Transverse colon (tissue), 4 donors: ENCODE measurements around the gene SCTR. TPM values are rescaled to one million over a fixed set of nuclear protein-coding genes. Genes with fewer than 3 reads are reported as not detected.

Source experiments
- DNase-seq: peaks from one replicate; pipeline ENCODE4 v3.0.0-alpha.2; 2019
- H3K27ac ChIP-seq, 4 donors: fragments of 200-600 bp; sonication (generic); 2 replicates each; pipeline ENCODE4 v1.5.1; 2016 to 2018; ENCODE audit warnings: inconsistent platforms in 4 of 4
- H3K27me3 ChIP-seq: fragments of 200-600 bp; sonication (generic); 2 replicates; pipeline ENCODE4 v1.5.1; 2017; ENCODE audit warnings: inconsistent platforms
- H3K36me3 ChIP-seq, 4 donors: fragments of 200-600 bp; sonication (generic); 2 replicates each; pipeline ENCODE4 v1.5.1; 2017 to 2019; ENCODE audit warnings: inconsistent platforms in 4 of 4
- H3K4me1 ChIP-seq, 4 donors: fragments of 200-600 bp; sonication (generic); 2 replicates each; pipeline ENCODE4 v1.5.1; 2017 to 2020; ENCODE audit warnings: inconsistent platforms in 4 of 4
- H3K4me3 ChIP-seq, 4 donors: fragments of 200-600 bp; sonication (generic); 1 replicate in 1 of 4; 2 replicates in 3 of 4; pipeline versions ENCODE4 v1.5.1 to v1.6.1; 2017 to 2019; ENCODE audit warnings: inconsistent platforms in 4 of 4
- H3K9me3 ChIP-seq, 2 donors: fragments of 200-600 bp; sonication (generic); 2 replicates each; pipeline ENCODE4 v1.5.1; 2017 to 2019; ENCODE audit warnings: inconsistent platforms in 2 of 2
- EP300 ChIP-seq: sonication (generic); formaldehyde crosslinking; IDR thresholded peaks from one replicate; pipeline ENCODE4 v1.6.1; 2017; ENCODE audit warnings: antibody characterized with exemption, low read depth
- POLR2A ChIP-seq: fragments of 450-650 bp; IDR thresholded peaks from one replicate; pipeline ENCODE4 v1.6.1; 2016; ENCODE audit warnings: antibody characterized with exemption, mild to moderate bottlenecking, moderate library complexity
- POLR2AphosphoS5 ChIP-seq, 3 donors: sonication (generic); formaldehyde crosslinking; IDR thresholded peaks; one replicate each; pipeline ENCODE4 v1.6.1; 2016; ENCODE audit warnings: antibody characterized with exemption in 3 of 3
- WGBS, 2 donors: methylation state at CpG; one replicate each; pipeline ENCODE4 v1.1.5; 2018; ENCODE audit warnings: low coverage in 1 of 2; 5-methylcytosine and 5-hydroxymethylcytosine counted together
- in situ Hi-C, 4 donors: fragments of 200-750 bp; cut with MboI; loops; one replicate each; pipeline versions ENCODE4 v1.15.0 to v1.15.1; 2017; ENCODE audit warnings: low sequenced_read_pairs in 3 of 4, low pct_ligation_motif_present in 1 of 4, low pct_unique_long_range_greater_than_20kb in 1 of 4
- intact Hi-C: fragments of 100-400 bp; cut with DNase I; formaldehyde crosslinking; loops from one replicate; pipeline ENCODE4 v1.15.1; 2023; ENCODE audit warnings: low total_unique reads
- total RNA-seq, 4 donors: library from RNA; depleted of rRNA; stranded (reverse); fragments of >200 nt; gene quantifications; one replicate each; pipeline ENCODE4 v1.1.0, GENCODE V29; 2016
- TF ChIP-seq, protein P1 (sequence below), 5 experiments: fragments of 200-600 bp in 3 of 5; fragments of 450-650 bp in 2 of 5; sonication (generic) in 3 of 5; IDR thresholded peaks; 1 replicate in 2 of 5; 2 replicates in 3 of 5; pipeline ENCODE4 v1.5.1; 2016 to 2017; ENCODE audit warnings: antibody characterized with exemption in 5 of 5, inconsistent platforms in 3 of 5, mild to moderate bottlenecking in 2 of 5, moderate library complexity in 1 of 5

Gene SCTR
- total RNA-seq, 4 donors from 2014 or later = not detected

DNA sequence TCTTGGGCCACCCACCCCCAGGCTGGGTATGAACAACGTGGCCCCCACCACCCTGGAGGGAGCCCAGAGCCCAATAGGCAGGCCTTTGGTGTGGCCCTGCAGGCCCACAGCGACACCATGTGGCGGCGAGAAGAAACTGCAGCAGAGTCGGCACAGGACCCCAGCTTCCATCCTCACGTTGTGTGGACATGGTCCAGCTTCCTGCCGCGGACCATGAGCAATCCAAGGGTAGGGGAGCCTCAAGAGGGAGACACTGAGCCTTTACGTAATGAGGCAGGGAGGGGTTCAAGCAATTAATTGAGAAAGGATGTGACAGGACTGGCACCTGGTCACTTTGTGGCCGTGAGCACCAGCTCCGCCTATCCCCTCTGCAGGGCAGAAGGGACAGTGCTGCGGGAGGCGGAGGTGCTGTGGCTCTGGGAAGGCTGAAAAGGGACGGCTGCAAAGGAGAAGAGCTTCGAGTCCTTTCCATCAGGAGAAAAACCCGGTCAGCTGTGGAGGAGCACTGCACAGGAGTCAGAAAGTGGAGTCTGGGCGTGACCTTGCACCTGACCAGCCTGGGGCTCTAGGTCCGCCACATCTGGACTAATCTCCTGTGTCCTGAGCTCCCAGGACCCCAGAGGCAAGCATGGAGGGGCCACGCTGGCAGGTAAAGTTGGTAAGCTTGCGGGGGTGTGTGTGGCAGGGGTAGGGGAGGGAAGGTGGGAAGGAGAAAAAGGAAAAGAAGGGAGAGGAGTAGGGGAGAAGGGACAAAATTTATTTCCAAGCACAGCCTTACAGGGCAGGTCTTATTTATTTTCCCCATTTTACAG is 47.8 kb downstream of the SCTR start:
- peaks cover 0 to 4% (median 3%) of the 10 kb centered on the region in 4 donors for H3K4me1 ChIP-seq
- in situ Hi-C loops (loop anchor here in 3 of 4 donors (5.0 to 25.0 kb wide), 3 partner anchors 64 to 589 kb away; no protein-coding TSS in a partner anchor), intact Hi-C loops (loop anchor here (1.0 kb wide), 1 partner anchor 69 kb away; no protein-coding TSS in a partner anchor)
- H3K4me3 ChIP-seq = no peak overlapping the region
- WGBS, 2 donors = 24 to 35% methylated on average over 8 to 20 of the region's 20 CpGs
- H3K27ac ChIP-seq = no peak overlapping the region
- peak; percentile 53 for DNase-seq
- H3K9me3 ChIP-seq = no peaks in the 10 kb centered on the region
- TF ChIP-seq, protein P1, sequence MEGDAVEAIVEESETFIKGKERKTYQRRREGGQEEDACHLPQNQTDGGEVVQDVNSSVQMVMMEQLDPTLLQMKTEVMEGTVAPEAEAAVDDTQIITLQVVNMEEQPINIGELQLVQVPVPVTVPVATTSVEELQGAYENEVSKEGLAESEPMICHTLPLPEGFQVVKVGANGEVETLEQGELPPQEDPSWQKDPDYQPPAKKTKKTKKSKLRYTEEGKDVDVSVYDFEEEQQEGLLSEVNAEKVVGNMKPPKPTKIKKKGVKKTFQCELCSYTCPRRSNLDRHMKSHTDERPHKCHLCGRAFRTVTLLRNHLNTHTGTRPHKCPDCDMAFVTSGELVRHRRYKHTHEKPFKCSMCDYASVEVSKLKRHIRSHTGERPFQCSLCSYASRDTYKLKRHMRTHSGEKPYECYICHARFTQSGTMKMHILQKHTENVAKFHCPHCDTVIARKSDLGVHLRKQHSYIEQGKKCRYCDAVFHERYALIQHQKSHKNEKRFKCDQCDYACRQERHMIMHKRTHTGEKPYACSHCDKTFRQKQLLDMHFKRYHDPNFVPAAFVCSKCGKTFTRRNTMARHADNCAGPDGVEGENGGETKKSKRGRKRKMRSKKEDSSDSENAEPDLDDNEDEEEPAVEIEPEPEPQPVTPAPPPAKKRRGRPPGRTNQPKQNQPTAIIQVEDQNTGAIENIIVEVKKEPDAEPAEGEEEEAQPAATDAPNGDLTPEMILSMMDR (IDR thresholded peaks at IDR 0.05) = peak; percentile 93 to 99 (median 98)
- TF ChIP-seq POLR2A = no peak
- H3K36me3 ChIP-seq = no peaks in the 10 kb centered on the region
- H3K27me3 ChIP-seq = peaks cover 6% of the 10 kb centered on the region

DNA sequence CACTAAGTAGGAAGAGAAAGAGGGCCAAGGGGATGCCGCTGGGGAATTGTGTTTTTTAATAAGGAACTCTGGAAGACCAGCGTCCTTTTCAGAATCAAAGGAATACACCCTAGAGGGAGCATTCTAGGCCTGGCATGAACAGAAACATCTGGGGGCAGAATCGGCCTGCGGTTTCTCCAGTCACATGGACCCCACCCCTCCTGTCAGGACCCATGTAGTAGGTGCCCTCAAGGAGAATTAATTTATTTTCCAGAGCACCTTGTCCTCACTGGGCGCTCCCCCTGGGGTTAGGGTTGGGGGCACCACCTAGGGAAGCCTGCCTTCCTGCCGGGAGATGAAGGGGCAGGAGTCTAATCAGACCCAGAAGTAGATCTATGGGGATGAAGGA is 48.4 kb downstream of the SCTR start:
- 75 to 85% methylated on average over 4 to 6 of the region's 6 CpGs for WGBS, 2 donors
- Histone ChIP-seq H3K36me3 (no peaks in the 10 kb centered on the region), H3K9me3 (no peaks in the 10 kb centered on the region), H3K4me1 (peaks cover 0 to 4% (median 3%) of the 10 kb centered on the region in 4 donors), H3K27ac (no peak overlapping the region), H3K27me3 (peaks cover 4% of the 10 kb centered on the region), H3K4me3 (no peak overlapping the region)
- TF ChIP-seq, protein P1 (IDR thresholded peaks at IDR 0.05) = no peak
- no peak for TF ChIP-seq POLR2AphosphoS5 (IDR thresholded peaks at IDR 0.05)
- no peak for TF ChIP-seq POLR2A
- TF ChIP-seq EP300 = no peak
- intact Hi-C loops = loop anchor here (1.0 kb wide), 1 partner anchor 69 kb away; no protein-coding TSS in a partner anchor
- no peak for DNase-seq
- in situ Hi-C loops = loop anchor here in 3 of 4 donors (5.0 to 25.0 kb wide), 3 partner anchors 64 to 589 kb away; no protein-coding TSS in a partner anchor

- 76 to 84% methylated on average over 3 to 9 of the region's 9 CpGs for WGBS, 2 donors
- Histone ChIP-seq H3K9me3 (no peaks in the 10 kb centered on the region), H3K27ac (no peak overlapping the region), H3K4me3 (no peak overlapping the region), H3K27me3 (peaks cover 3% of the 10 kb centered on the region), H3K4me1 (peaks cover 0 to 4% (median 3%) of the 10 kb centered on the region in 4 donors), H3K36me3 (no peaks in the 10 kb centered on the region)
- in situ Hi-C loops = loop anchor here in 3 of 4 donors (5.0 to 25.0 kb wide), 3 partner anchors 63 to 588 kb away; no protein-coding TSS in a partner anchor
- intact Hi-C loops = no loop called here
- no peak for DNase-seq
- TF ChIP-seq POLR2AphosphoS5 (IDR thresholded peaks at IDR 0.05) = no peak
- TF ChIP-seq POLR2A = no peak
- TF ChIP-seq EP300 = no peak
- TF ChIP-seq, protein P1 (IDR thresholded peaks at IDR 0.05) = no peak
These were observed 48.9 kb downstream of the SCTR start for GRCh38 chr2:119475225-119475856.
